Suppressor macrophage (primary cell): Measurements from ENCODE around the gene CTXN2.

Experiments used
- DNase-seq, 4 experiments: peaks; one replicate each; pipeline ENCODE4 v3.0.0-alpha.2; 2020 to 2022
- total RNA-seq, 17 experiments: gene quantifications; one replicate each; lab custom pipeline; 2026; ENCODE audit warnings: mixed read lengths in 6 of 17, inconsistent platforms in 3 of 17; lab: John Stamatoyannopoulos, UW

CTXN2 gene
- total RNA-seq, result 0 to 1.2 (median 0) reads per million in 17 experiments

GRCh38 chr15:48191574-48192225 lies at the start of gene CTXN2:
Gene CTXN2, plus strand, starts transcription at chr15:48191665. Its CDS starts 9,636 bp downstream, at chr15:48201301.
- DNase-seq, result no peak

GRCh38 chr15:48143856-48144255 lies 47.6 kb upstream of the CTXN2 start:
- DNase-seq, result no peak

DNA sequence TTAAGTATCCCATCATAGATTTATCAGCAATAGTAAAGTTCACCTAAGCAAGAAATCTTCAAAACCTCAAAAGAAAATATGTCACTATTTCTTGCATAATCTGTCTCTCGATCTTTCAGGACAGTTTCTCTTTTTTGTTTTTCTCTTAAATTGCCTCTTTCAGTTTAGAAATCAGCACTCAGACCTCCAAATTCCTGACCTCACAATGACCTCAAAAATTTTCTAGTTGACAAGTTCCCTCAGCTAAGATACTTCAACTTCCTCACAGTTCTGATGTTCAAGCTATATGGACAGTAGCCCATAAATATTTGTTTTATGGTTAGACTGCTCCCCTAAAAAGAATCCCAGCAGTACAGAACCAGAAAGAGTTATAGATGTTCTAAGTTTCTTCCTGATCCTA lies 46.6 kb upstream of the CTXN2 start:
- DNase-seq, result peak in 1 of 4 experiments; percentile 3

DNA sequence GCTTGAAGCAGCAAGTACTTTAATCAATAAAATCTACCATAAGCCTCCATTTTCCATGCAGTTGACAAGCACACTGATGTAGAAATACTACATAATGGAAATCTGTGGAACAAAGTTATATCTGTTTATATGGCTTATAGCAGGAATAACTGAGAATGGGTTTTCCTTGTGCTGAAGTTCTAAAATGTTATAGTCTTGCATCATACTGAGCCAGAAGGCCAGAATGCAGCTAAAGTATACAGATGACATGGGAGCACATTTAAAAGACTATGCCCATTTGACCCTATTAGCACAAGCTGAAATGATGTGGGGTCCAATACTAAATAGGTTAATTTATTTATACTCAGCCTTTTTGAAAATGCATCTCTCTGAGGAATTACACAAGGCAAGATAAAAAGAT lies 45.5 kb upstream of the CTXN2 start:
- no peak for DNase-seq

DNA sequence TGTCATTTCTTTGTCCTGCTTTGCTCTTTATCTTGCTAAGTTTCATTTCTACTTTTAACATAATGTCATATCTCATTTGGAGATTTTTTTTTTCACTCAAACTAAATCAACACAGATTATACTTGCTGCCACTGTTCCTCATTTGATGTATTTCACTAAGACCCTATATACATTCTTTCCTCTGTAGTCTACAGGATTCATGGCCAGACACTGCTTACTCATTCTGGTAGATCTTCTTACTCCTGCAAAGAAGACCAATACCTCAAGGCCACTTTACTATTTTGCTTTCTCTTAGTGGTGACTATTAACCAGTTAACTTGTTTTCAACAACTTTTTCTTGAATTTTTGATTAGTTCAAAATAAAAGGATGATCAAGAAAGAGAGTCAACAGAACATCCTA lies 44.1 kb upstream of the CTXN2 start:
- no peak for DNase-seq

- DNase-seq, result no peak
These were observed 41.6 kb upstream of the CTXN2 start for GRCh38 chr15:48149858-48150257.

GRCh38 chr15:48153526-48153925 lies 37.9 kb upstream of the CTXN2 start:
- DNase-seq, result no peak

GRCh38 chr15:48168616-48169015 lies 22.8 kb upstream of the CTXN2 start:
- no peak for DNase-seq

- no peak for DNase-seq
These were observed 20.5 kb upstream of the CTXN2 start for GRCh38 chr15:48170981-48171380.

GRCh38 chr15:48175126-48175525 lies 16.3 kb upstream of the CTXN2 start:
- no peak for DNase-seq

- DNase-seq, result no peak
These were observed 15.4 kb upstream of the CTXN2 start for GRCh38 chr15:48176112-48176511.

DNA sequence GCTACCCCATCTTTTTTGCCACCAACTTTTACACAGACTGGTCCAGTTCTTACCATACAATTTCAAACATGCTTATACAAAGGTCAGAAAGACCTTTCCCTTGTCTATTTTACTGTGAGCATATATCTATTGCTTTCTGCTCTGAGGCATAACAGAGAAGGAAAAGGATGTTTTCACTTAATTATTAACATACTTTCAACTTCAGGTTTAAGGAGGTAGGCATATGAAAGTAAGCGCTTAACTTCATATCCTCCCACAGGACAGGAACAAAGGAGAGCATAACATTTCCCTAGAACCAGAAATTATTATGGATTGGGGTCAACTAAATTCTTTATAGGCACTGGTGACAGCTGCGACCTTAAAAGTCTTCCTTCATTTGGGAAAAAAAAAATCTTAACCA lies 14.5 kb upstream of the CTXN2 start:
- DNase-seq, result no peak

DNA sequence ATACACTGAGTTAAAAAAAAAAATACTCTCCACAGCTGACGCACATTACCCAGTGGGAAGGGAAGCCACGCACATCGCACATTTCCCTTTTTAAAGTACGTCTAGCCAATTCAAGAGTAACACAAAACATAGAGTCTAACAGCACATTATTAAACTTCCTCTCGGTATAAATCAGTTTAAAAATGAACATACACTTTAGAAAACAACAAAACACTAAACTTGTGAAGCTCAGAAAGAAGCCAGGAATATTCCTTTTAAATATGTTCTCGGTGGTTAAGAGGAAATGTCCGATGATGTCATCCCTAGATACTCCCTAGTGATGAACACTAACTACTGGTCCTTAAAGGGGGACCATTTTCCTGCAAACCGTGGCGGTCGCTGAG lies 14.1 kb upstream of the CTXN2 start:
- DNase-seq, result peak; percentile 19 to 29 (median 24)

- peak; percentile 19 to 46 (median 42) for DNase-seq
These were observed 13.5 kb upstream of the CTXN2 start, which contains the start of gene MYEF2 for GRCh38 chr15:48177766-48178647. Gene MYEF2, minus strand, starts transcription at chr15:48178295. Its CDS starts 58 bp downstream, at chr15:48178237.

DNA sequence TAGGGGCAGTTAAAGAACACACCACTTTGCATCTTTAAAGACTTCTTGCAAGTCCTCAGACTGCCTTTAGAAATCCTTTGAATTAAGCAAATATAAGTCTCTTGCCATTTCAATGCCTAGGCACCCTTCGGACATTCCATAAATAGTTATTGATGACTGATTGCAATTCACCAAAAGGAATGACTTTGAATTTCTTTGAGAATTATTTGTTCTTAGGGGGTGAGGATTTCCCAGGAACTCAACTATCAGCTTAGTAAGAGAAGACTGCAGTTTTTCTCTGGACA lies 12.9 kb upstream of the CTXN2 start:
- DNase-seq, result no peak

GRCh38 chr15:48182749-48183148 lies 8.7 kb upstream of the CTXN2 start:
- DNase-seq, result no peak

GRCh38 chr15:48185529-48185928 lies 5.9 kb upstream of the CTXN2 start:
- DNase-seq, result no peak

- DNase-seq, result no peak
These were observed 5.2 kb upstream of the CTXN2 start for GRCh38 chr15:48186271-48186670.

DNA sequence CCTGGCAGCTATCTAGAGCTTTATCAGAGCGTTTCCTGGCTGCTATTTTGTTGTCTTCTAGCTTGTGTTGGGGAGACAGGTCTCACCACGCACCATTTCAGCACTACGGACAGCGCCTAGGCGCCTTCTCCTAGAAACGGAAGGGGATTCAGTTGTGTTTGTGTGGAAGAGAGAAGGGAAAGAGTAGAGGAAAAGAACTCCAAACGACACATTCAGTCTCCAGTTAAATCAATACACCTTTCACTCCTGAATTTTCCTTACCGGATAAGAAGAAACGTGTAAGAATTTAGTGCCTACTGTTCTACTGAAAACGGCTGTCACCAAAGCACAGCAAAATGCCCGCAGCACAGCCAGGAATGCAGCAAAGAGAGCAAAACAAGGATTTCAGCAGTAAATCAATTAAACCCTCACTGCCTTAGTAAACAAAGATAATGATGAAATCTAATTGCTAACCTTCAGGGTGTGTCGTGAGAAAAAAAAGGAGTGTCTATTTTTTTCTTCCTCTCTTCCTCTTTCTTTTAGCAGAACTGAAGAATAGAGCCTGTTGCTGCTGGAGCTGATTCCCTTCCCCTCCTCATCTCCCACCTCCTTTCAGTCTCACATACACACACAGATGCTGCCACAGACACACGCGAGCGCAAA lies 412 bp upstream of the CTXN2 start:
- DNase-seq, result peak; percentile 51 to 79 (median 66)

- DNase-seq, result no peak
These were observed 10.6 kb downstream of the CTXN2 start for GRCh38 chr15:48202068-48202467.

GRCh38 chr15:48205981-48206380 lies 14.5 kb downstream of the CTXN2 start, which contains the start of gene SLC12A1:
Gene SLC12A1, plus strand, starts transcription at chr15:48206302. Its CDS starts 1,418 bp downstream, at chr15:48207720.
- no peak for DNase-seq

DNA sequence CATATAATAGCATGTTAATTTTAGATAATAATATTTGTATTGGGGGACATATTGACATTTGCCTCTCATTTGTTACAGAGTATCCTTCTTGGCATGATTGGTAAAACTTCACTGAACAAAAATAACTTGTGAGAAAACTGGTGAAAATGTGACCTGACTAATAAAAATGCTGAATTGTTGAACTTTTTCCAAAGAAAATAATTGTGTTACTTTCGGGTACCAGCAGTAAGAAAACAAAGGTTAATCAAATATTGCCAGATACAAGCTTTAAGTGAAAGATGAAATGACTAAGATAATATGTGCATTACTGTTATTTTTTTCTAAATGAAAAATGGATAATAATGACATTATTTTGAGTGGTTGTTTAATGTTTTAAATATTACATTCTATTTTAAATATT lies 29.8 kb downstream of the CTXN2 start:
- DNase-seq, result no peak

DNA sequence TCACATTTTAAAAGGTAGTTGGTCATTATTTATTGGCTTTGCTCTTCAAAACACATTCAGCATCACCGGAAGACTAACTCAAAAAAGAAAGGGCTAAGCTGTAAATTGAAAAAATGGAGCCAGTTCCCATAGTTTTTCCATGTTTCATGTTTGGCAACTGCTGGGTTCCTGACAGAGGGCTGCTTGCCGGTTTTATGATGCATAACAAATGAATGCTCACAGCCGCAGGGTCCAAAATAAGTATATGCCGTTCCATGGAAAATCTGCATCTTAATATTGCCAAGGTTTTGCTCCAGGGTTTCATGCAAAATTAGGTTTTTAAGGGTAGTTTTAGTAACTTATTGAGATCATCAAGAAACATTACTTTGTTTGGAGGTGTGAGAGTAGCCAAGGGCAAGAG lies 30.4 kb downstream of the CTXN2 start:
- DNase-seq, result no peak

- no peak for DNase-seq
These were observed 31.2 kb downstream of the CTXN2 start for GRCh38 chr15:48222627-48223026.
